Cardiac fibroblast (primary cell): Measurements from ENCODE around the gene GCC2.
A peak's percentile ranks its signal among the peaks of the same experiment; 100 is the strongest.

Experiments used
- DNase-seq, 2 donors: peaks; one replicate each; pipeline versions ENCODE4 v3.0.0 to v3.0.0-alpha.2; 2010; ENCODE audit warnings: low read depth in 2 of 2
- H3K4me3 ChIP-seq, 2 donors: replicated peaks in 1 of 2; 1 replicate in 1 of 2; 2 replicates in 1 of 2; pipeline ENCODE4 v1.5.1; 2011; ENCODE audit warnings: low read depth in 2 of 2, low read length in 2 of 2, mild to moderate bottlenecking in 2 of 2, moderate library complexity in 1 of 2
- TF ChIP-seq, protein P1 (sequence below): IDR thresholded peaks from one replicate; pipeline ENCODE4 v1.5.1; 2011; ENCODE audit warnings: low read depth, mild to moderate bottlenecking, low read length, inconsistent platforms

Gene GCC2, protein sequence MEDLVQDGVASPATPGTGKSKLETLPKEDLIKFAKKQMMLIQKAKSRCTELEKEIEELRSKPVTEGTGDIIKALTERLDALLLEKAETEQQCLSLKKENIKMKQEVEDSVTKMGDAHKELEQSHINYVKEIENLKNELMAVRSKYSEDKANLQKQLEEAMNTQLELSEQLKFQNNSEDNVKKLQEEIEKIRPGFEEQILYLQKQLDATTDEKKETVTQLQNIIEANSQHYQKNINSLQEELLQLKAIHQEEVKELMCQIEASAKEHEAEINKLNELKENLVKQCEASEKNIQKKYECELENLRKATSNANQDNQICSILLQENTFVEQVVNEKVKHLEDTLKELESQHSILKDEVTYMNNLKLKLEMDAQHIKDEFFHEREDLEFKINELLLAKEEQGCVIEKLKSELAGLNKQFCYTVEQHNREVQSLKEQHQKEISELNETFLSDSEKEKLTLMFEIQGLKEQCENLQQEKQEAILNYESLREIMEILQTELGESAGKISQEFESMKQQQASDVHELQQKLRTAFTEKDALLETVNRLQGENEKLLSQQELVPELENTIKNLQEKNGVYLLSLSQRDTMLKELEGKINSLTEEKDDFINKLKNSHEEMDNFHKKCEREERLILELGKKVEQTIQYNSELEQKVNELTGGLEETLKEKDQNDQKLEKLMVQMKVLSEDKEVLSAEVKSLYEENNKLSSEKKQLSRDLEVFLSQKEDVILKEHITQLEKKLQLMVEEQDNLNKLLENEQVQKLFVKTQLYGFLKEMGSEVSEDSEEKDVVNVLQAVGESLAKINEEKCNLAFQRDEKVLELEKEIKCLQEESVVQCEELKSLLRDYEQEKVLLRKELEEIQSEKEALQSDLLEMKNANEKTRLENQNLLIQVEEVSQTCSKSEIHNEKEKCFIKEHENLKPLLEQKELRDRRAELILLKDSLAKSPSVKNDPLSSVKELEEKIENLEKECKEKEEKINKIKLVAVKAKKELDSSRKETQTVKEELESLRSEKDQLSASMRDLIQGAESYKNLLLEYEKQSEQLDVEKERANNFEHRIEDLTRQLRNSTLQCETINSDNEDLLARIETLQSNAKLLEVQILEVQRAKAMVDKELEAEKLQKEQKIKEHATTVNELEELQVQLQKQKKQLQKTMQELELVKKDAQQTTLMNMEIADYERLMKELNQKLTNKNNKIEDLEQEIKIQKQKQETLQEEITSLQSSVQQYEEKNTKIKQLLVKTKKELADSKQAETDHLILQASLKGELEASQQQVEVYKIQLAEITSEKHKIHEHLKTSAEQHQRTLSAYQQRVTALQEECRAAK (N-terminal part only)

DNA sequence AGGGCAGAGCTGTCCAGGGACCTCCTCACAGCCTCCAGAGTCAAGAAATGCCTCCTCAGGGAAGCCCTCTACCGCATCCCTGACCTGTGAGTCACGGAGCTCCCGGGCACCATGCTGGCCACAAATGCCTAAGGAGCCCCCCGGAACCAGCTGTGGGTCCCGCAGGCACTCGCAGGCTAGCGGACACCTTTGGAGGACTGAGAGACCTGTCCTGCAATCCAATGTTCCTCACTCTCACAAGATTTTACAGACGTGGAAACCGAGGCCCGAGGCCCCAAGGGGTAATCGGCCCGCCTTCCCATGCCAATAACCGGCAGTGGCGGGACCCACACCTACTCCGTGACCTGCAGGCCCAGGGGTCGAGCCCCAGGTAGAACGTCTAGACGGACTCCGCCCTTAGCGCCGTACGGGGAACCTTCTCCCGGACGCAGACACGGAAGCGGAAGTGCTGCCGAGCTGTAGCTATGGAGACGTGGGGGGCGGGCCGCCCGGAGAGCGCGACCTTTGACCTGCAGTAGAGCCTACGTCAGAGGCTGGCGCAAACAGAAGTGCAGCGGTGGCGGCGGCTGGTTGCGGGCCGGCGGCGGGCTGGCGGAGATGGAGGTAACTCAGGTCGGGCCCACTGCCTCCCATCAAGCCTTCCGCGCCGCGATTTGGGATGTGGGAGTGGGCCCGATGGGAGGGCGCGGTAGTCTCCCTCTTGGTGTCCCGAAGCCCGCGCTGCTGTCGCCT lies at the start of gene GCC2:
GCC2 (plus strand) TSS at position 529 of the 732 bp plus-strand sequence; CDS start at position 598, 69 bp downstream.
- TF ChIP-seq, protein P1, sequence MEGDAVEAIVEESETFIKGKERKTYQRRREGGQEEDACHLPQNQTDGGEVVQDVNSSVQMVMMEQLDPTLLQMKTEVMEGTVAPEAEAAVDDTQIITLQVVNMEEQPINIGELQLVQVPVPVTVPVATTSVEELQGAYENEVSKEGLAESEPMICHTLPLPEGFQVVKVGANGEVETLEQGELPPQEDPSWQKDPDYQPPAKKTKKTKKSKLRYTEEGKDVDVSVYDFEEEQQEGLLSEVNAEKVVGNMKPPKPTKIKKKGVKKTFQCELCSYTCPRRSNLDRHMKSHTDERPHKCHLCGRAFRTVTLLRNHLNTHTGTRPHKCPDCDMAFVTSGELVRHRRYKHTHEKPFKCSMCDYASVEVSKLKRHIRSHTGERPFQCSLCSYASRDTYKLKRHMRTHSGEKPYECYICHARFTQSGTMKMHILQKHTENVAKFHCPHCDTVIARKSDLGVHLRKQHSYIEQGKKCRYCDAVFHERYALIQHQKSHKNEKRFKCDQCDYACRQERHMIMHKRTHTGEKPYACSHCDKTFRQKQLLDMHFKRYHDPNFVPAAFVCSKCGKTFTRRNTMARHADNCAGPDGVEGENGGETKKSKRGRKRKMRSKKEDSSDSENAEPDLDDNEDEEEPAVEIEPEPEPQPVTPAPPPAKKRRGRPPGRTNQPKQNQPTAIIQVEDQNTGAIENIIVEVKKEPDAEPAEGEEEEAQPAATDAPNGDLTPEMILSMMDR: no peak
- DNase-seq: peak; percentile 95 to 97
- peak within 1 kb of the TSS; percentile 94 to 95 for H3K4me3 ChIP-seq

DNA sequence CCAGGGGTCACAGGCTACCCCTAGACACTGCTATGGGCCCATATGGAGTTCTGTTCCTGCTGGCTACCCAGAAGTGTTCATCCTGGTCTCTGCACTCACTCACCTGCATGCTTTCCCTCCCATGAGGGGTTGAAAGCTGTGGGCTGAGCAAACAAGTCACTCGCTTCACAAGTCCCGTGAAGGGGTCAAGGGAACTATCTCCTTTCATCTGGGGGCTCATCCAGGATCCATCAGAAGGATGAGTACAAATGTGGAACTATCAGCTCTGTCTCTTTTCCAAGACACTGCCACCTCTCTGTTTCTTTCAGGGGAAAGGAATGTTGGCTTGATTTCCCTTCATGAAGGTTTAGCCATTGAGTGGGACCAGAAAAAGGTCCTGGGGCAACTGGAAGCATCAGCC lies 49.5 kb upstream of the GCC2 start:
- no peak overlapping the region for H3K4me3 ChIP-seq
- TF ChIP-seq, protein P1: no peak
- no peak for DNase-seq

- no peak overlapping the region for H3K4me3 ChIP-seq
- TF ChIP-seq, protein P1: no peak
- no peak for DNase-seq
These were observed 47.2 kb upstream of the GCC2 start for GRCh38 chr2:108401800-108402199.

DNA sequence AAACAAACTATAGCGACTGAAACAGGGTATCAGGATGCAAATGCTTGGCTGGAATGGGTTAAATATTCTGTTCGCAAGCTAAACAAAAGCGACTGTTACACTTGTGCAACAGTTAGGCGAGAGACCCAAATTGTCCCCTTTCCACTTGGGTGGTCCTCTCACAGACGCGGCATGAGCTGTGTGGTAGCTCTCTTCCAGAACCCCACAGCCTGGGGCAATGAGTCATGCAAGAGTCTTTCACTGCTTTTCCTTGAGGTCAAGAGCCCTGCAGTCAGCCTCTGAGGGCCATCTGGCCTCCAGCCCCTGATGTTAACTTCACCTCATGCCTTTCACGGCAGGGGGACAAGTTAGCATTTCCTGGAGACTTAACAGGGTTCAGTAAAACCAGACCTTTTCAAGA lies 45.5 kb upstream of the GCC2 start:
- no peak overlapping the region for H3K4me3 ChIP-seq
- TF ChIP-seq, protein P1: no peak
- DNase-seq: peak; percentile 7 to 42

- no peak overlapping the region for H3K4me3 ChIP-seq
- TF ChIP-seq, protein P1: no peak
- DNase-seq: no peak
These were observed 44.1 kb upstream of the GCC2 start for GRCh38 chr2:108404784-108405397.
